ENCODE results near the gene MAPK13. TPM values are rescaled to one million over a fixed set of nuclear protein-coding genes. Genes with fewer than 3 reads are reported as not detected.
"Not testable (repeated sequence)": the region's sequence is repeated elsewhere in the genome, so short reads cannot be mapped to it uniquely, and the experiment has no call there.

The MAPK13 gene
- total RNA-seq, 1 donor from 2014 or later: 34.7 TPM

DNA sequence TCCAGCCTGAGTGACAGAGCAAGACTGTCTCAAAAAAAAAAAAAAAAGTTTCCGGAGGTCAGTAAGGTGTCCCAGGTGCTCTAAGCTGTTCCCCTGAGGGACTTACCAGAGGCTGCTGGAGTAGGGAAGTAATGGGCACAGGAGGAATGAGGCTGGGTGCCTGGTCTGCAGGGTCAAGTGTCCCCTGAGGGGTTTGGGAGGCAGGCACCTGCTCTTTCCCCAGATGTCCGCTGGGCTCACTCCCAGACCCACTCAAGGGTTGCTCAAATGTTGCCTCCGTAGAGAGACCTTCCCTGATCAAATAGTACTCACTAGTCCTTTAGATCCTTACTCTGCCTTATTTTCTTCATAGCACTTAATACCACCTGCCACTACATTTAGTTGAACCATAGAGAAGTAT is 5.4 kb upstream of the MAPK13 start:
- H3K27ac Mint-ChIP-seq: no peak overlapping the region
- H3K36me3 Mint-ChIP-seq (ENCODE audit: low read depth): peaks cover 3% of the 10 kb centered on the region
- H3K27me3 Mint-ChIP-seq (ENCODE audit: low read depth): no peaks in the 10 kb centered on the region
- no peak for DNase-seq (ENCODE audit: low spot score)
- peaks cover 48% of the 10 kb centered on the region for H3K4me1 Mint-ChIP-seq (ENCODE audit: low read depth)
- H3K9me3 Mint-ChIP-seq: no peaks in the 10 kb centered on the region
- no peak overlapping the region for H3K4me3 Mint-ChIP-seq (ENCODE audit: low read depth)
- intact Hi-C loops (cut with micrococcal nuclease): loop anchor here (5.0 kb wide), 3 partner anchors 117 to 237 kb away; no protein-coding TSS in a partner anchor

DNA sequence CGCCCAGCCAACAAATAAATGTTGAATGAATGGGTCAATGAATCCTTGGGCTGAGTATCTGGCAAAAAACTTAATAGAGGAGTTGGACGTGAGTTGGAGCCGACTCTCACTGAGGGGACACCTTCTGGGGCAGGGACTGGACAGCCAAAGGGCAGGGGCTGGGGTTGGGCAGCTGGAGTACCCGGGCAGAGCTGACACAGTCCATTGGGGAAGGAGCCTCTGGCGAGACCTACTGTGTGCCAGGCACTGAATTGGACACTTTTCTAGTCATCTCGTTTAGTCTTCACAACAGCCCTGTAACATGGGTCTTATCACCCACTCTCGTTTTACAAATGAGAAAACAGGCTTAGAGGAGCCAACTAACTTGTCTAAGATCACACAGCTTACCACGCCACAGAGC is 4.7 kb upstream of the MAPK13 start:
- no peak overlapping the region for H3K4me3 Mint-ChIP-seq (ENCODE audit: low read depth)
- H3K4me1 Mint-ChIP-seq (ENCODE audit: low read depth): peaks cover 42% of the 10 kb centered on the region
- no peak overlapping the region for H3K27ac Mint-ChIP-seq
- no peak for DNase-seq (ENCODE audit: low spot score)
- peaks cover 3% of the 10 kb centered on the region for H3K36me3 Mint-ChIP-seq (ENCODE audit: low read depth)
- H3K9me3 Mint-ChIP-seq: no peaks in the 10 kb centered on the region
- H3K27me3 Mint-ChIP-seq (ENCODE audit: low read depth): no peaks in the 10 kb centered on the region
- intact Hi-C loops (cut with micrococcal nuclease): no loop called here

DNA sequence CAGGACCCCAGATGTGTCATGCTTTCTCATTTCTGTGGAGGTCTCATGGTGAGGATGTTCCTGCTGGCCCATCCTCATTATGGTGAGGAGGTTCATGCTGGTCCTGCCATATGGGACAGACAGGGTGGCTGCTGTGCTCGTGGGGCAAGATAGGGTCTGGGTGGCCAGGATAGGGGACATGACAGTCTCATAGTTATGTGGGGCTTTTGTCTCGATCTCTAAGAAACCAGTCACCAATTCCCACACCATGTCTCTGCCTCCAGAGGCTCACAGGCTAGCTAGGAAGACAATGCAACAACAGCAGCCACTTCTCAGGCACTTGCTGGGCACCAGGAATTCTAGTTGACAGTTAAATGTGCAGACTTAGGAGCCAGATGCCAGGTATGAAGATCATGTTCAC is 4.2 kb upstream of the MAPK13 start:
- Mint-ChIP-seq H3K4me3 (ENCODE audit: low read depth) (no peak overlapping the region), H3K27ac (no peak overlapping the region), H3K9me3 (no peaks in the 10 kb centered on the region), H3K4me1 (ENCODE audit: low read depth) (peaks cover 37% of the 10 kb centered on the region), H3K27me3 (ENCODE audit: low read depth) (no peaks in the 10 kb centered on the region), H3K36me3 (ENCODE audit: low read depth) (peaks cover 3% of the 10 kb centered on the region)
- intact Hi-C loops (cut with micrococcal nuclease): no loop called here
- DNase-seq (ENCODE audit: low spot score): no peak

DNA sequence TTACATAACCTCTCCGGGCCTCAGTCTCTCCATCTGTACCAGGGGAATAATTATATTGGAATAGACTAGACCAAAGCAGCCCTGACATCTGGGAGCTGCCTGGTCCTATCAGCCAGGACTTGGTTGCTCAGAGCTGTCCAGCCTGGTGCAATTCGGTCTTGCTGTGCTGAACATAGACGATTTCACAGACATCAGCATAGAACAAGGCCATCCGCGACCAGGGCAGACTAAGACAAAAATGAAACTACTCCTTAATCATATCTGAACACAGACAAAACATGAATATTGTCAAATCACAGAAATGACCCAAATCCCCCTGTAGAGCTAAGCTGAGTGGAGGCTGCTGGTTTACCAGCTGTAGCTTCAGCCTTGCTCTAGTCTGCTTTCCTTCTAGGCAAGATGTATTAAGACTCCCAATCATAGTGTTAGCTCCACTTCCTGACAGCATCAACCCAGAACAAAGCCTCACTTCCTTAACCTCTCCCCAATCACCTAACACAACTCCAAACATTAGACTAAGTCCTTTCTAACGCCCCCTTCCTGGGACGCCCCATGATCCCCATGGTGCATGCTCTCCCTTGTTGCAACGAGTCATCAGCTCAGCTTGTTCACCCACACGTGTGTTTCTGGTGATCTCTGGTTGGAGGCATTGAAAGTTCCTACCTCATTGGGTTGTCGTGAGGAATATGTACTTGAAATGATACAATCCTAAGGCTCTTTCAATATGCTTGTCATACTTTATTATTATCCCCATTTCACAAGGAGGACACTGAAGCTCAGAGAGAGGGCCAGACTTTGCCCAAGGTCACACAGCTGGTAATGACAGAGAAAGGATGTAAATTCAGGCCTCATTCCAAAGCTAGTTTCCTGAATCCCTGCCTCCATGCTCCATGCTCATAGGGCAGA is 3.5 kb upstream of the MAPK13 start:
- H3K36me3 Mint-ChIP-seq (ENCODE audit: low read depth): peaks cover 3% of the 10 kb centered on the region
- H3K9me3 Mint-ChIP-seq: no peaks in the 10 kb centered on the region
- peak overlapping the region; percentile 19 for H3K27ac Mint-ChIP-seq
- H3K4me1 Mint-ChIP-seq (ENCODE audit: low read depth): peaks cover 33% of the 10 kb centered on the region
- H3K27me3 Mint-ChIP-seq (ENCODE audit: low read depth): no peaks in the 10 kb centered on the region
- no peak overlapping the region for H3K4me3 Mint-ChIP-seq (ENCODE audit: low read depth)
- intact Hi-C loops (cut with micrococcal nuclease): no loop called here
- DNase-seq (ENCODE audit: low spot score): no peak

DNA sequence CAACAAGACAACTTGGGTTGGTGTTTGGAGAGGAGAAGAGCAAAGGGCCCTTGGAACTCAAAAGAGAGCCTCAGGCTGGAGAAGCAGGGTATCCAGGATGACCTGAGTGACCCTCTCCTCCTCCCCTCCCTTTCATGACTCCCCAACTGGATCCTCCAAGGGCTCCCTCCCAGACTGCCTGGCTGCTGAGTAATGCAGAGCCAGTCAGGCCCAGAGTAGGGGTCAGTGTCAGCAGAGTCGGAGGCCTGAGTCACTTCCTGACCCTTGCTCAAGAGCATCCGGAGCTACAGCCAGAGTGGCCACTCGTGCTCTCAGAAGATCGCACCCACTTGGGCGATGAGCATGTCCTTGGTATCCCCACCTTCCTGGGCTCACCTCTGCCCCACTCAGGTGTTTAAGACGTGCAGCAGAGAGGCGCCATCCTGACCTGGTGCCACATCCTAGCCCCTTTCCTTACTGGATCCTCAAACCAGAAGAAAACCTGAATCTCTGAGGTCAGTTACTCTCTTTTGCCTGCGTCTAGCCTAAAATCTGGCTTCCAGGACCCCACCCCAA is 2.8 kb upstream of the MAPK13 start:
- Mint-ChIP-seq H3K9me3 (no peaks in the 10 kb centered on the region), H3K27ac (no peak overlapping the region), H3K4me1 (ENCODE audit: low read depth) (peaks cover 36% of the 10 kb centered on the region), H3K36me3 (ENCODE audit: low read depth) (peaks cover 6% of the 10 kb centered on the region), H3K4me3 (ENCODE audit: low read depth) (no peak overlapping the region), H3K27me3 (ENCODE audit: low read depth) (no peaks in the 10 kb centered on the region)
- no peak for DNase-seq (ENCODE audit: low spot score)
- intact Hi-C loops (cut with micrococcal nuclease): no loop called here

DNA sequence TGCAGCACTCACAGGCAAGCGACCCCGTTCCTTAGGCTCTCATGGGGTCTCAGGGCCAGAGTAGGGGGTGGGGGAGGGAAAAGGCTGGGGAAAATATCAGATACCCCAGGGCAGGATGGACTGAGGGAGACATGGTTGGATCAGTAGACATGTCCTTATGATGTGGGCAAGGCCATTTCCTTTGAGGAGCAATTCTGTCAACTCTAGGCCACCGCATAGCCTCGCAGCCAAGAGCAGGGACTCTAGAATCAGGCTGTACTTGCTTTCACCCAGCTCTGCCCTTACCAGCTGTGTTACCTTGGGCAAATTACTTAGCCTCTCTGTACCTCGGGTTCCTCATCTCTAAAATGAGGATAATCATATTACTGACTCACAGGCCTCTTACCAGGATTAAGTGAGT is 2.2 kb upstream of the MAPK13 start:
- DNase-seq (ENCODE audit: low spot score): no peak
- Mint-ChIP-seq H3K27ac (no peak overlapping the region), H3K9me3 (no peaks in the 10 kb centered on the region), H3K36me3 (ENCODE audit: low read depth) (peaks cover 11% of the 10 kb centered on the region), H3K4me1 (ENCODE audit: low read depth) (peaks cover 38% of the 10 kb centered on the region), H3K27me3 (ENCODE audit: low read depth) (no peaks in the 10 kb centered on the region), H3K4me3 (ENCODE audit: low read depth) (no peak overlapping the region)
- intact Hi-C loops (cut with micrococcal nuclease): no loop called here

DNA sequence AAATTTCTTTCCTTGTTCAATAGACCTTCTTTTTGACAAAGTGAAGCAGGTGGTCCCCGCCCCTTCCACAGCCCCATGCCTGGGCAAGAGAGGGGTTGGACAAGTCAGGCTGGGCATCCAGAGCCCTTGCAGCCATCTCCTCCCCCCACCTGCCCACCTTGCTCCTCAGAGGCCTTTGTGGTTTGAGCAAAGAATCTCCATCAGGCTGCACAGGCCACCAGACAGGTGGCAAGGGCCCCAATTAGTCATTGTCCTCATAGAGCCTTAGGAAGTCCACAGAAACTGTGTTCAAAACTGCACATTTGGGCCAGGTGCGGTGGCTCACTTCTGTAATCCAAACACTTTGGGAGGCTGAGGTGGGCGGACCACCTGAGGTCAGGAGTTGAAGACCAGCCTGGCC is 1.5 kb upstream of the MAPK13 start:
- intact Hi-C loops (cut with micrococcal nuclease): no loop called here
- DNase-seq (ENCODE audit: low spot score): no peak
- peaks cover 18% of the 10 kb centered on the region for H3K36me3 Mint-ChIP-seq (ENCODE audit: low read depth)
- no peak overlapping the region for H3K4me3 Mint-ChIP-seq (ENCODE audit: low read depth)
- H3K27ac Mint-ChIP-seq: no peak overlapping the region
- H3K4me1 Mint-ChIP-seq (ENCODE audit: low read depth): peaks cover 37% of the 10 kb centered on the region
- no peaks in the 10 kb centered on the region for H3K9me3 Mint-ChIP-seq
- H3K27me3 Mint-ChIP-seq (ENCODE audit: low read depth): no peaks in the 10 kb centered on the region

DNA sequence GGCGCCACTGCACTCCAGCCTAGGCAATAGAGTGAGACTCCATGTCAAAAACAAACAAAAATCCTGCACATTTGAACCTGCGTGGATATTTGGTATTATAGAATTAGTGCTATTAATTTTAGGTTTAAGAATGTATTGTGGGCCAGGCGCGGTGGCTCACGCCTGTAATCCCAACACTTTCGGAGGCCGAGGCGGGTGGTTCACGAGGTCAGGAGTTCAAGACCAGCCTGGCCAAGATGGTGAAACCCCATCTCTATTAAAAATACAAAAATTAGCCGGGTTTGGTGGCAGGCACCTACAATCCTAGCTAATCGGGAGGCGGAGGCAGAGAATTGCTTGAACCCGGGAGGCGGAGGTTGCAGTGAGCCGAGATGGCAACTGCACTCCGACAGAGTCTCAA is 979 bp upstream of the MAPK13 start:
- H3K27me3 Mint-ChIP-seq (ENCODE audit: low read depth); intact Hi-C loops (cut with micrococcal nuclease); DNase-seq (ENCODE audit: low spot score); H3K9me3 Mint-ChIP-seq: not testable (repeated sequence)
- Mint-ChIP-seq H3K27ac (peak overlapping the region; percentile 40), H3K4me3 (ENCODE audit: low read depth) (peak overlapping the region; percentile 47), H3K4me1 (ENCODE audit: low read depth) (peaks cover 35% of the 10 kb centered on the region), H3K36me3 (ENCODE audit: low read depth) (peaks cover 20% of the 10 kb centered on the region)

DNA sequence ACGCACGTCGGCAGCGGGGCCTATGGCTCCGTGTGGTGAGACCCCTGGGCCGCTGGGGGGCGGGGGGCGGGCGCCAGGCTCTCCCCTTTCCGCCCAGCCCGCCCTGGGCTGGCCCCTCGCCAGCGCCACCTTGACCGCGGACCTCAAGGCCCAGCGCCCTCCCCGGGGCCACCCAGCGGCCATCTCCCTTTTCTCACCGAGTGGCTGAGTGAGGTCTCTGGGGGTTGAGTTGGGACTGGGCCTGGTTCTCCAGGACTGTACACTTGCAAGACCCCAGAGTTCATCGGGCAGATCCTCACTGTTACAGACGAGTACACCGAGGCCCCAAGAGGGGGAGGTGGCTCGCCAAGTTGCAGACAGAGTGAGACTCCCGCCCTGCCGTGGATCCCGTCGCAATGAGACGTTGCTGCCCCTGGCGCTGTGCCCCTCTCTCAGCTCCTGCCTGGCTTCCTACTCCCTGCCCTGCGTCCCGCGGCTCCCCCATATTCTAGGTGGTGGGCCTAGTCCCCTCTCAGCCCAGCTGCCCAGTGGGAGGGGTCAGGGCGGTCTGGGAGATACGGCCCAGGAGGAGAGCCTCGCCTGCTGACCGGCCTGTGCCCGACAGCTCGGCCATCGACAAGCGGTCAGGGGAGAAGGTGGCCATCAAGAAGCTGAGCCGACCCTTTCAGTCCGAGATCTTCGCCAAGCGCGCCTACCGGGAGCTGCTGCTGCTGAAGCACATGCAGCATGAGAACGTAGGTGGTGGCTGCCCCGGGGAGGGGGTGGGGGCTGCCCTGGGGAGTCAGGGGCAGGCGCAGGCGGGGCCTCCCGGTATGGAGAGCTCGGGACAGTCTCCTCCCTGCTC is 576 bp downstream of the MAPK13 start:
- no peak for DNase-seq (ENCODE audit: low spot score)
- Mint-ChIP-seq H3K9me3 (no peaks in the 10 kb centered on the region), H3K4me1 (ENCODE audit: low read depth) (peaks cover 35% of the 10 kb centered on the region), H3K36me3 (ENCODE audit: low read depth) (peaks cover 30% of the 10 kb centered on the region), H3K27ac (peak overlapping the region; percentile 92), H3K27me3 (ENCODE audit: low read depth) (no peaks in the 10 kb centered on the region), H3K4me3 (ENCODE audit: low read depth) (peak overlapping the region; percentile 75)
- intact Hi-C loops (cut with micrococcal nuclease): loop anchor here (1.0 to 10.0 kb wide), 5 partner anchors 10 to 554 kb away; partner anchors contain the start of gene MAPK14

DNA sequence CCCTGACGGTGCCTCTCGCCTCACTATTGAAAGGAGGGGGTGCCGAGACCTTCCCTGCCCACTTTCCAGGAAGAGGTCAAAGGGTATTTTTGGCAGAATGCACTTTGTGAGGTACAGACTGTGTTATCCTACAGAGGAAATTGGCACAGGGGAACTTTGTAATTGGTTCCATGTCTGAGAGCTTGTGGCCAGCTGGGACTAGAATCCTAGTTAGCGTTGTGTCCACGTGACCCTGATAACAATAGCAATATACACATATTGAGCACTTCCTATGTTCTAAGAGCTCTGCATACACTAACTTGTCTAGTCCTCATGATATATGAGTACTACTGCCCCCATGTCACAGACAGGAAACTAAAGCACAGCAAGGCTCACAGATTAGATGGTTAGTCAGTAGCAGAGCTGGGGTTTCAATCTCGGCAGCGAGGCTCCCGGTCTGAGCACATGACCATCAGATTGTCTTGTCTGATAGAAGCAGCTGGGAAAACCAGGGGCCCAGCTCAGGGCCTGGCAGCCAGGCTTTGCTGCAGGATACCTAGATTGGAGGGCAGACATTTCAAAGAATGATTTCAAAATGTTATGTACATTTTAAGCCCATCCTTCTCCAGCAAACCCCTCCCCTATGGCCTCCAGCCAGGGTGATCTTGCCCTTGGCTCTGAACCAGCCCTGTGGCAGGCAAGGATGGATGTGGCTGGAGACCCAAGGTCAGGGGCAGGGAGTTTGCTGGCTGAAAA is 1.4 kb downstream of the MAPK13 start:
- Mint-ChIP-seq H3K27me3 (ENCODE audit: low read depth) (no peaks in the 10 kb centered on the region), H3K27ac (peak overlapping the region; percentile 92), H3K9me3 (no peaks in the 10 kb centered on the region), H3K36me3 (ENCODE audit: low read depth) (peaks cover 35% of the 10 kb centered on the region), H3K4me1 (ENCODE audit: low read depth) (peaks cover 29% of the 10 kb centered on the region), H3K4me3 (ENCODE audit: low read depth) (peak overlapping the region; percentile 75)
- intact Hi-C loops (cut with micrococcal nuclease): loop anchor here (1.0 to 10.0 kb wide), 5 partner anchors 10 to 553 kb away; partner anchors contain the start of gene MAPK14
- DNase-seq (ENCODE audit: low spot score): peak; percentile 45

DNA sequence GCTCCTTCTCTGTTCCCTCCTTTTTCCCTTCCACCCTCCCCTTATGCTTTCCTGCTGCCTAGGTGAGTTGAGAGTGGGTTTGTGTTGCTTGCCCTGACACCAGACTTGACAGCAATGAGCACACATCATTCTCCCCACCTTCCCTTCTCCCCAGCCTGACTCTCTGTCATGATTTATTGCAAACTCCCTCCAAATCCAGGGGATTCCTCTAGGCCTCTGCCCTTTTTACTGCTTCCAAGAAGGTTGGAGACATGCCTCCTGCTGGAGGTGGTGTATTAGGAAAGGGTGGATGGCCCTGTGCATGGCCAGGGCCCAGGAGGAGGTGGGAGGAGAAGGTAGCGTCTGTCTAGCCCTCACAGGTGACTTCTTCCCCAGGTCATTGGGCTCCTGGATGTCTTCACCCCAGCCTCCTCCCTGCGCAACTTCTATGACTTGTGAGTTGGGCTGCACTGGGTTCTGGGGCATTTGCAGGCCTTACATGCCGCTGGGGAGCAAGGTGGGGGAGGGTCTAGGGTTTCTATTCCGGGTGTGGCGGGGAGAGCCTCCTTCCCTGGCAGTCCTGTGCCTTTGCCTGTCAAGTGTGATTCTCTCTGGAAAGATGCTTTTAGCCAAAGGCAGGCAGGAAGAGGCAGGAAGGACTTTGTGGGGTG is 2.1 kb downstream of the MAPK13 start:
- Mint-ChIP-seq H3K27ac (peak overlapping the region; percentile 15), H3K4me3 (ENCODE audit: low read depth) (peak overlapping the region; percentile 75), H3K36me3 (ENCODE audit: low read depth) (peaks cover 36% of the 10 kb centered on the region), H3K9me3 (no peaks in the 10 kb centered on the region), H3K27me3 (ENCODE audit: low read depth) (no peaks in the 10 kb centered on the region), H3K4me1 (ENCODE audit: low read depth) (peaks cover 23% of the 10 kb centered on the region)
- DNase-seq (ENCODE audit: low spot score): no peak
- intact Hi-C loops (cut with micrococcal nuclease): loop anchor here (5.0 to 10.0 kb wide), 2 partner anchors 35 to 552 kb away; no protein-coding TSS in a partner anchor

DNA sequence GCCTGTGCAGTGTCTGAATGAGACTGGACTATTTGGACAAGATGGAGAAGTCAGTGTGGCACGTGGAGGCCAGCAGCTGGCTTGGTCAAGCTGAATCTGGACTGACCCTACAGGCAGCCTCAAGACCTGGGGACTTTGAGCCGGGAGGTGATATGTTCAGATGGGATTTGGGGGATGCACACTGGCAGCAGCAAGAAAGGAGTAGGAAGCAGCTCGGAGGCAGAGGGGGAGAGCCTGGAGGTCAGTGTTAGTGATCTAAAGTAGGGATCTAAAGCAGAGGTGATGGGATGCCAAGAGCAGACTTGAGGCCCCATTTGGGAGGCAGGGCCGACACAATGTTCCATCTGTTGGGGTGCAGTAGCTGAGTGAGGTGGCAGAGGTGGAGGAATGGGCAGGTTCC is 2.8 kb downstream of the MAPK13 start:
- H3K4me3 Mint-ChIP-seq (ENCODE audit: low read depth): no peak overlapping the region
- intact Hi-C loops (cut with micrococcal nuclease): loop anchor here (5.0 to 10.0 kb wide), 2 partner anchors 34 to 552 kb away; no protein-coding TSS in a partner anchor
- no peak overlapping the region for H3K27ac Mint-ChIP-seq
- peaks cover 36% of the 10 kb centered on the region for H3K36me3 Mint-ChIP-seq (ENCODE audit: low read depth)
- H3K27me3 Mint-ChIP-seq (ENCODE audit: low read depth): no peaks in the 10 kb centered on the region
- DNase-seq (ENCODE audit: low spot score): no peak
- H3K9me3 Mint-ChIP-seq: no peaks in the 10 kb centered on the region
- H3K4me1 Mint-ChIP-seq (ENCODE audit: low read depth): peaks cover 23% of the 10 kb centered on the region
